Cardiac muscle cell (in vitro differentiated cells and primary cell): ENCODE measurements around the gene DEFB128. TPM values are rescaled to one million over a fixed set of nuclear protein-coding genes. Genes with fewer than 3 reads are reported as not detected.

ENCODE experiments used
- DNase-seq, 2 donors: peaks; one replicate each; pipeline versions ENCODE4 v3.0.0 to v3.0.0-alpha.2; 2010 to 2017; ENCODE audit warnings: low read depth in 1 of 2, low spot score in 1 of 2
- H3K27ac ChIP-seq: fragments of 200-600 bp; sonication (generic); 2 replicates; pipeline ENCODE4 v1.5.1; 2016
- H3K27me3 ChIP-seq: fragments of 200-600 bp; sonication (generic); 2 replicates; pipeline ENCODE4 v1.6.0; 2016; ENCODE audit warnings: control low read depth
- H3K36me3 ChIP-seq: fragments of 200-600 bp; sonication (generic); 2 replicates; pipeline ENCODE4 v1.5.1; 2016; ENCODE audit warnings: control low read depth
- H3K4me1 ChIP-seq: fragments of 200-600 bp; sonication (generic); 2 replicates; pipeline ENCODE4 v1.8.1; 2017; ENCODE audit warnings: low read depth, mild to moderate bottlenecking, mixed run types
- H3K4me3 ChIP-seq: fragments of 200-600 bp; sonication (generic); 2 replicates; pipeline ENCODE4 v1.5.1; 2016; ENCODE audit warnings: mild to moderate bottlenecking
- H3K9me3 ChIP-seq: fragments of 200-600 bp; sonication (generic); 2 replicates; pipeline ENCODE4 v1.5.1; 2017; ENCODE audit warnings: low read depth, mild to moderate bottlenecking, control low read depth
- polyA plus RNA-seq: library from polyadenylated mRNA; unstranded; fragments of >200 nt; fragmentation: Nextera tagmentation; extraction: Ambion mirVana; gene quantifications from 2 replicates; pipeline ENCODE4 v1.2.1, GENCODE V29; 2016
- total RNA-seq: library from RNA; depleted of rRNA; stranded (reverse); fragments of >200 nt; gene quantifications from 2 replicates; pipeline ENCODE4 v1.2.3, GENCODE V29; 2016
- TF ChIP-seq, protein P1 (sequence below): IDR thresholded peaks from 2 replicates; pipeline ENCODE4 v1.5.1; 2012; ENCODE audit warnings: low read depth, mild to moderate bottlenecking, low read length

Gene DEFB128
- total and polyA plus RNA-seq, 2 experiments from 2014 or later = not detected

GRCh38 chr20:145877-146276 is 43.6 kb downstream of the DEFB128 start:
- Histone ChIP-seq H3K27ac (no peak overlapping the region), H3K27me3 (no peaks in the 10 kb centered on the region), H3K9me3 (no peaks in the 10 kb centered on the region), H3K4me3 (no peak overlapping the region), H3K4me1 (no peaks in the 10 kb centered on the region), H3K36me3 (no peaks in the 10 kb centered on the region)
- no peak for DNase-seq
- TF ChIP-seq, protein P1, sequence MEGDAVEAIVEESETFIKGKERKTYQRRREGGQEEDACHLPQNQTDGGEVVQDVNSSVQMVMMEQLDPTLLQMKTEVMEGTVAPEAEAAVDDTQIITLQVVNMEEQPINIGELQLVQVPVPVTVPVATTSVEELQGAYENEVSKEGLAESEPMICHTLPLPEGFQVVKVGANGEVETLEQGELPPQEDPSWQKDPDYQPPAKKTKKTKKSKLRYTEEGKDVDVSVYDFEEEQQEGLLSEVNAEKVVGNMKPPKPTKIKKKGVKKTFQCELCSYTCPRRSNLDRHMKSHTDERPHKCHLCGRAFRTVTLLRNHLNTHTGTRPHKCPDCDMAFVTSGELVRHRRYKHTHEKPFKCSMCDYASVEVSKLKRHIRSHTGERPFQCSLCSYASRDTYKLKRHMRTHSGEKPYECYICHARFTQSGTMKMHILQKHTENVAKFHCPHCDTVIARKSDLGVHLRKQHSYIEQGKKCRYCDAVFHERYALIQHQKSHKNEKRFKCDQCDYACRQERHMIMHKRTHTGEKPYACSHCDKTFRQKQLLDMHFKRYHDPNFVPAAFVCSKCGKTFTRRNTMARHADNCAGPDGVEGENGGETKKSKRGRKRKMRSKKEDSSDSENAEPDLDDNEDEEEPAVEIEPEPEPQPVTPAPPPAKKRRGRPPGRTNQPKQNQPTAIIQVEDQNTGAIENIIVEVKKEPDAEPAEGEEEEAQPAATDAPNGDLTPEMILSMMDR = no peak

GRCh38 chr20:142290-142689 is 47.2 kb downstream of the DEFB128 start, which contains the start of gene DEFB126:
Gene DEFB126, plus strand, starts transcription at chr20:142590. Its CDS starts 39 bp downstream, at chr20:142629.
- H3K4me1 ChIP-seq = no peaks in the 10 kb centered on the region
- no peaks in the 10 kb centered on the region for H3K36me3 ChIP-seq
- no peak within 1 kb of the TSS for H3K27ac ChIP-seq
- H3K4me3 ChIP-seq = no peak within 1 kb of the TSS
- TF ChIP-seq, protein P1 = no peak
- no peaks in the 10 kb centered on the region for H3K9me3 ChIP-seq
- H3K27me3 ChIP-seq = no peaks in the 10 kb centered on the region
- no peak for DNase-seq

Other genes with a start within 250 kb of the DEFB128 start
- not detected in 2 replicates for gene DEFB125, start 102.0 kb downstream of the DEFB128 start, total RNA-seq
- gene DEFB125, start 102.0 kb downstream of the DEFB128 start, polyA plus RNA-seq = not detected in 2 replicates
- not detected in 2 replicates for gene DEFB126, start 47.1 kb downstream of the DEFB128 start, total RNA-seq
- gene DEFB126, start 47.1 kb downstream of the DEFB128 start, polyA plus RNA-seq = not detected in 2 replicates
- not detected in 2 replicates for gene DEFB127, start 32.3 kb downstream of the DEFB128 start, total RNA-seq
- gene DEFB127, start 32.3 kb downstream of the DEFB128 start, polyA plus RNA-seq = not detected in 2 replicates
- not detected in 2 replicates for gene DEFB129, start 37.5 kb upstream of the DEFB128 start, total RNA-seq
- not detected in 2 replicates for gene DEFB129, start 37.5 kb upstream of the DEFB128 start, polyA plus RNA-seq
- not detected in 2 replicates for gene DEFB132, start 68.0 kb upstream of the DEFB128 start, total RNA-seq
- not detected in 2 replicates for gene DEFB132, start 68.0 kb upstream of the DEFB128 start, polyA plus RNA-seq
- gene C20orf96, start 101.0 kb upstream of the DEFB128 start, total RNA-seq = 6.2 and 9.3 TPM in 2 replicates
- gene C20orf96, start 101.0 kb upstream of the DEFB128 start, polyA plus RNA-seq = 31.9 and 41.9 TPM in 2 replicates
- gene ZCCHC3, start 107.9 kb upstream of the DEFB128 start, total RNA-seq = 49.9 and 63.8 TPM in 2 replicates
- gene ZCCHC3, start 107.9 kb upstream of the DEFB128 start, polyA plus RNA-seq = 43.7 and 53.1 TPM in 2 replicates
- gene SOX12, start 135.8 kb upstream of the DEFB128 start, total RNA-seq = 57.6 and 79.8 TPM in 2 replicates
- gene SOX12, start 135.8 kb upstream of the DEFB128 start, polyA plus RNA-seq = 41.9 and 49.9 TPM in 2 replicates
- gene NRSN2, start 157.4 kb upstream of the DEFB128 start, total RNA-seq = 111 and 190 TPM in 2 replicates
- 135 and 170 TPM in 2 replicates for gene NRSN2, start 157.4 kb upstream of the DEFB128 start, polyA plus RNA-seq
- gene TRIB3, start 191.0 kb upstream of the DEFB128 start, total RNA-seq = 7.0 and 9.0 TPM in 2 replicates
- 5.3 and 7.2 TPM in 2 replicates for gene TRIB3, start 191.0 kb upstream of the DEFB128 start, polyA plus RNA-seq
- 81.3 and 104 TPM in 2 replicates for gene RBCK1, start 218.6 kb upstream of the DEFB128 start, total RNA-seq
- 51.5 and 75.9 TPM in 2 replicates for gene RBCK1, start 218.6 kb upstream of the DEFB128 start, polyA plus RNA-seq